Measurements from ENCODE around the gene DCPS.
"Not testable (repeated sequence)": the region's sequence is repeated elsewhere in the genome, so short reads cannot be mapped to it uniquely, and the experiment has no call there.

Gene DCPS

GRCh38 chr11:126363706-126364248, 59.9 kb downstream of the DCPS start:
- DNase-seq (no peak), ATAC-seq (no peak)
- Mint-ChIP-seq H3K27me3 (no peaks in the 10 kb centered on the region), H3K4me3 (no peak overlapping the region), H3K4me1 (no peaks in the 10 kb centered on the region), H3K9me3 (no peaks in the 10 kb centered on the region), H3K36me3 (ENCODE audit: low read depth) (no peaks in the 10 kb centered on the region), H3K27ac (no peak overlapping the region)

DNA sequence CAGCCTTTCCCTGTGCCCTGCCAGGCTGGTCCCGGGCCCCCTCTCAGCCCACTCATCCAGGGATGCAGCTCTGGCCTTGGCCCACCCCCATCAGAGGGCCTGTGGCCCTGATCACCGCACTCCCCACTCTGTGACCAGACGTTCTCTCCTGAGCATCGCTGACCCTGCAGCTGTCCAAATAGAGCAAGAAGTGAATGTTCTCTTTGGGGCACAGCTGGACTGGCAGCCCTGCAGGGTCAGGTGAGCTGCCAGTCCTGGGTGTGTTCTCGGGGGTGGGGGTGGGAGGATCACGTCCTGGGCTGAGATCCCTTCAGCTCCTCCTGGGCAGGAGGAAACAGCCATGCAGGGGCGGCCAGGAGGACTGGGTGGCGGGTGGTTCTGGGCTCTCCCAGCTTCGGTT, 60.9 kb downstream of the DCPS start:
- not testable (repeated sequence) for H3K36me3 Mint-ChIP-seq (ENCODE audit: low read depth); DNase-seq; H3K27ac Mint-ChIP-seq; H3K9me3 Mint-ChIP-seq; ATAC-seq; H3K27me3 Mint-ChIP-seq; H3K4me1 Mint-ChIP-seq; H3K4me3 Mint-ChIP-seq

- not testable (repeated sequence) for H3K4me1 Mint-ChIP-seq
Measured at GRCh38 chr11:126365508-126365907, 61.6 kb downstream of the DCPS start.

DNA sequence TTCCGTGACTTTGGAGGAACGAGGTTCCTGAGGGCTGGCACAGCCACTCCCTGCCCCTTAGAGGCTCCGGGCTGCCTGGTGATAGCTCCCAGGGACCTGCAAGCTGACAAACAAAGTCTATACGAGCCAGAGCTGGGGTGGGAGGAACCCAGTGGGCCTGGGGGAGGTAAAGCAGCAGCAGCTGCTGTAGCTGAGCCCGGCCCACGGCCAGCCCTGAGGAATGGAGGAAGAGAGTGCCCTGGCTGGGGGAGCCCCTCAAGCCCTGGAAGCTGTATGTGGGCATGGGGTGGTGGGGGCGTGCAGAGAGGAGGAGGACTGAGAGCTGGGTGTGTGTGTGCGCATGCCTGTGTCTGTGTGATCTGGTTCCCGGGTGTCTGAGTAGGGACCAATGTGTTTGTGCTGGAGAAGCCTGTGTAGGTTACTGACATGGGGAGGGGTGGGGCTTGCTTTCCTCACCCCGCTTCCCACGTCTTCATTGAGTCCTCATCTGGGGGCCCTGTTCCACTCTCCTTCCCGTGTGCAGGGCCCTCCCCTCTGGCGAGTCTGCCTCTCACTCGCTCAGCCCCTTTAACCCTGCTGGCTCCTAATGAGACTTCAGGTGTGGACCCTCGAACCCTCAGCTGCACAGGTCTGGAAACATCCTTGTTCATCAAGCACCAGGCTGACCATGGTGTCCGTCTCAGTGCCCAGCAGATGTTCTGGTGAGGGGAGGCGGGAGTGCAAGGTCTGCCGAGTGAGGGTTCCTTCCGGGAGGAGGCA, 62.4 kb downstream of the DCPS start:
- H3K27me3 Mint-ChIP-seq, result no peaks in the 10 kb centered on the region
- H3K4me3 Mint-ChIP-seq, result no peak overlapping the region
- H3K4me1 Mint-ChIP-seq, result no peaks in the 10 kb centered on the region
- H3K36me3 Mint-ChIP-seq (ENCODE audit: low read depth), result no peaks in the 10 kb centered on the region
- no peaks in the 10 kb centered on the region for H3K9me3 Mint-ChIP-seq
- DNase-seq, result no peak
- no peak overlapping the region for H3K27ac Mint-ChIP-seq
- ATAC-seq, result no peak

More at GRCh38 chr11:126365508-126365907, 61.6 kb downstream of the DCPS start:
- ATAC-seq; H3K9me3 Mint-ChIP-seq; H3K27ac Mint-ChIP-seq; H3K4me3 Mint-ChIP-seq; DNase-seq; H3K27me3 Mint-ChIP-seq; H3K36me3 Mint-ChIP-seq (ENCODE audit: low read depth): not testable (repeated sequence)

- not testable (repeated sequence) for H3K4me3 Mint-ChIP-seq; H3K4me1 Mint-ChIP-seq; H3K27ac Mint-ChIP-seq; H3K9me3 Mint-ChIP-seq; H3K27me3 Mint-ChIP-seq; H3K36me3 Mint-ChIP-seq (ENCODE audit: low read depth); DNase-seq
- ATAC-seq, result peak; percentile 27
Measured at GRCh38 chr11:126366823-126367654, 63.2 kb downstream of the DCPS start.

GRCh38 chr11:126367806-126368205, 63.9 kb downstream of the DCPS start:
- H3K4me1 Mint-ChIP-seq; H3K27ac Mint-ChIP-seq; DNase-seq; H3K36me3 Mint-ChIP-seq (ENCODE audit: low read depth); H3K27me3 Mint-ChIP-seq; H3K4me3 Mint-ChIP-seq; H3K9me3 Mint-ChIP-seq; ATAC-seq: not testable (repeated sequence)

DNA sequence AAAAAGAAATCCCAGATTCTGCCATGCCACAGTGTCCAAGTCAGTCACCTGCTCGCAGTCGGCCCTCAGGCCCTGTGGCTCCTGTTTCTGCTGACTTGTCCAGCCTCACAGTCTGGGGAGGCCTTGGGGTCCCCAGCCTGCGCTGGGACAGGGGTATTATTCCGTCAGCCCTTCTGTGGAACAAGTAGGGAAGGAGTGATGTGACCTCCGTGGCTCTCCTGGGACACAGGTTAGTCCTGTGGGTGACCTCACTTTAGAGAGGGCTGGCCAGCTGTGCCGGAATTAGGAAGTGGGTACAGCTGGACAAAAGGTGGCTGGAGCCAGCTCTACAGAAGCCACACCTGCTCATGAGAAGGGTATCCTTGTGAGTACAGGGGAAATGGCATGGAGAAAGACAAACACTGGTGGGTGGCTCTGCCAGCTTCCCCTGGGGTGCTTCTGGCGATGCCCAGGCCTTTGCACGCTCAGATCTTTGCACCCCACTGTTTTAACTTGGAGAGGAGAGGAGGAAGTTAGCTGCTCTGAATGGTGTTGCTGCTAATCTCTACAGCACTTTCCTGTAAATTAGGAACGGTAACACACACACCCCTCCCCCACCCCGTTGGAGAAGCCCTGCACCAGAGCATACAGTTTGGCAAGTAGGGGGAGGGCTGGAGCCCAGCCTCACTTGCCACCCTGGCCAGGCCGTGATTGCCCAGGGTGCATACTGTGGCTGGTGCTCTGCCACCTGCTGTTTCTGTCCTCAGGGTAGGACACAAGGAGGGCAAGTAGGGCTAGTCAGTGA, 64.7 kb downstream of the DCPS start:
- not testable (repeated sequence) for DNase-seq; H3K4me1 Mint-ChIP-seq; ATAC-seq; H3K27me3 Mint-ChIP-seq; H3K9me3 Mint-ChIP-seq; H3K4me3 Mint-ChIP-seq; H3K27ac Mint-ChIP-seq; H3K36me3 Mint-ChIP-seq (ENCODE audit: low read depth)

GRCh38 chr11:126370016-126370415, 66.2 kb downstream of the DCPS start:
- Mint-ChIP-seq H3K36me3 (ENCODE audit: low read depth) (no peaks in the 10 kb centered on the region), H3K4me1 (no peaks in the 10 kb centered on the region), H3K4me3 (no peak overlapping the region), H3K27ac (no peak overlapping the region), H3K9me3 (no peaks in the 10 kb centered on the region), H3K27me3 (no peaks in the 10 kb centered on the region)
- no peak for ATAC-seq
- no peak for DNase-seq

DNA sequence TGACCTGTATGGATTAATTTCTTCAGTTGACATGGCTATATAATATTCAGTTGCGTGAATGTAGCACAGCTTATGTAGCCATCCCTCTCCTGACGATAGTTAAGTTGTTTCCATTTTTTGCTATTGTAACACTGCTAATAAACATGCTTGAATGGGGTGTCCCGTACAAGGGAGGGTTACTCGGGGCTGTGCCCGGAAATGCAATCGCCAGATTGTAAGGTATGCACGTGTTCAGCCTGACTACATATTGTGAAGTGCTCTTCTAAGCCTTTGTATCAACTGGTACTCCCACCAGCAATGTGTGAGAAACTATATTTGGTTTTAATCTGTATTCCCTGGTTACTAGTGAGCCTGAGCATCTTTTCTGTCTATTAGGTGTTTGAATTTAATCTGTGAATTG, 67.7 kb downstream of the DCPS start:
- Mint-ChIP-seq H3K4me3 (no peak overlapping the region), H3K9me3 (no peaks in the 10 kb centered on the region), H3K36me3 (ENCODE audit: low read depth) (no peaks in the 10 kb centered on the region), H3K27me3 (no peaks in the 10 kb centered on the region), H3K4me1 (no peaks in the 10 kb centered on the region), H3K27ac (no peak overlapping the region)
- no peak for DNase-seq
- no peak for ATAC-seq

GRCh38 chr11:126373389-126374066, 69.7 kb downstream of the DCPS start:
- not testable (repeated sequence) for H3K4me3 Mint-ChIP-seq, H3K4me1 Mint-ChIP-seq

DNA sequence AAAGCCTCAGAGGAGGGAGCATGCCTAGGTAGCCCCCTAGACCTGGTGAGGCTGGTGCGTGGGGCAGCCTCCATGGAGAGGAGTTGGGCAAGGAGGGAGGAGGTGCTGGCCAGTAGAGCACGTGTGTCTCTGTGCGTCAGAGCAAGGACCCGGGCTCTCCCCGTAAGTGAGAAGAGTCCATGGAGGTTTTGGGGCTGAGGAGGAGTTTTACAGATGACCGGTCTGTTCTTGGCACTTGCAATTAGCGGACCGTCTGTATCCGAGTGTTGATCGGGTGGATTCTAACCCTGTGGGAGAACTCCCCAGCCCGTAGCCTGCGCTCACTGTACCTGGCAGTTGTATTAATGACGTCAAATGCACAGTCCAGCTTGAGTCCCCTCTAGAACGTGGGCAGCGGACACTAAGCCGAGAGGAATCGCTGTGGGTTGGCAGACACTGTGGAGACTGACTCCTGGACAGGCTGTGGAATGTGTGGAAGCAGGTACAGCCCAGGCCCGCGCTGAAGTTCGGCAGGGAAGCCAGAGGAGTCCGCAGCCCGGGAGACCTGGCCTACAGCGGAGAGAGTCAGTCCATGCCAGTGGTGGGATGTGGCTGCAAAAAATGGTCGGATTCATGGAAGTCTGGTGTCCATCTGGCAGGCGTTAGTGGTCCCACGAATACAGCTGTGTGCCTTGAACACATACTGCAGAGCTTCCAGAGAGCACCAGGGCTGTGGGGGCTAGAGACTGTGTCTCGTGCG, 70.9 kb downstream of the DCPS start:
- DNase-seq; H3K4me1 Mint-ChIP-seq; H3K4me3 Mint-ChIP-seq; H3K27ac Mint-ChIP-seq; ATAC-seq; H3K27me3 Mint-ChIP-seq; H3K9me3 Mint-ChIP-seq; H3K36me3 Mint-ChIP-seq (ENCODE audit: low read depth): not testable (repeated sequence)

More at GRCh38 chr11:126373389-126374066, 69.7 kb downstream of the DCPS start:
- not testable (repeated sequence) for ATAC-seq; H3K36me3 Mint-ChIP-seq (ENCODE audit: low read depth); DNase-seq; H3K27ac Mint-ChIP-seq; H3K27me3 Mint-ChIP-seq; H3K9me3 Mint-ChIP-seq

GRCh38 chr11:126375726-126376125, 71.9 kb downstream of the DCPS start:
- no peak for ATAC-seq
- Mint-ChIP-seq H3K4me3 (no peak overlapping the region), H3K36me3 (ENCODE audit: low read depth) (no peaks in the 10 kb centered on the region), H3K27me3 (no peaks in the 10 kb centered on the region), H3K4me1 (no peaks in the 10 kb centered on the region), H3K9me3 (no peaks in the 10 kb centered on the region), H3K27ac (no peak overlapping the region)
- no peak for DNase-seq

- Mint-ChIP-seq H3K9me3 (no peaks in the 10 kb centered on the region), H3K4me1 (no peaks in the 10 kb centered on the region), H3K27me3 (no peaks in the 10 kb centered on the region), H3K36me3 (ENCODE audit: low read depth) (no peaks in the 10 kb centered on the region), H3K4me3 (no peak overlapping the region), H3K27ac (no peak overlapping the region)
- no peak for DNase-seq
- no peak for ATAC-seq
Measured at GRCh38 chr11:126378763-126379162, 74.9 kb downstream of the DCPS start.

Data from activated naive CD8-positive, alpha-beta T cell treated with anti-CD3 and anti-CD28 coated beads, Interleukin-2, amount 50 U/mL, for 24 hours (primary cell).